HG02943 (cell line): ENCODE results near the gene IL20.

ENCODE experiments used
- ATAC-seq: cut with Tn5 transposase; IDR thresholded peaks from one replicate; pipeline ENCODE4 v1.9.1; 2021; ENCODE audit warnings: mild to moderate bottlenecking, low read depth, moderate library complexity; ENCODE audit not compliant: unreplicated experiment

Gene IL20, protein sequence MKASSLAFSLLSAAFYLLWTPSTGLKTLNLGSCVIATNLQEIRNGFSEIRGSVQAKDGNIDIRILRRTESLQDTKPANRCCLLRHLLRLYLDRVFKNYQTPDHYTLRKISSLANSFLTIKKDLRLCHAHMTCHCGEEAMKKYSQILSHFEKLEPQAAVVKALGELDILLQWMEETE

DNA sequence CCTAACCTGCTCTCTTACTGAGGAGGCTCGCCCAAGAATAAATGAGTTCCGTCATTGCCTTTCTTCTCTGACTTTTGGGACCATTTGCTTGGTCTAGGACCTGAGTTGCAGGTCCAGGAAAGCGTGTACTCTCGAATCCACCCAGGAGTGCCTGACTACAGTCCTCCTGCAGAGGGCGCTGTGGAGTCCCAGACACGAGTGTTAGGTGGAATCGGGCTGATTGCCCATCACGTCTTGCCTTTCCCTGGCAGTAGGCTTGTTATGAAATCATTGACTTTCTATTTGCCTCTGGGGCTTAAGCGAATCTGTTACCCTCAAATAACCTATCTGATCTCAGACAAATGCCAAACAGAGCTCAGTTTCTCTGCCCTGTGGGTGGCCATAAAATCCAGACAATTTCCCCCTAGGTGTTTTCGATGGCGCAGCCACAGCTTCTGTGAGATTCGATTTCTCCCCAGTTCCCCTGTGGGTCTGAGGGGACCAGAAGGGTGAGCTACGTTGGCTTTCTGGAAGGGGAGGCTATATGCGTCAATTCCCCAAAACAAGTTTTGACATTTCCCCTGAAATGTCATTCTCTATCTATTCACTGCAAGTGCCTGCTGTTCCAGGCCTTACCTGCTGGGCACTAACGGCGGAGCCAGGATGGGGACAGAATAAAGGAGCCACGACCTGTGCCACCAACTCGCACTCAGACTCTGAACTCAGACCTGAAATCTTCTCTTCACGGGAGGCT, at the start of gene IL20:
Gene IL20 (plus strand): TSS at position 685 of the 733 bp plus-strand sequence. CDS start 230 bp downstream, outside the sequence.
- no peak for ATAC-seq

DNA sequence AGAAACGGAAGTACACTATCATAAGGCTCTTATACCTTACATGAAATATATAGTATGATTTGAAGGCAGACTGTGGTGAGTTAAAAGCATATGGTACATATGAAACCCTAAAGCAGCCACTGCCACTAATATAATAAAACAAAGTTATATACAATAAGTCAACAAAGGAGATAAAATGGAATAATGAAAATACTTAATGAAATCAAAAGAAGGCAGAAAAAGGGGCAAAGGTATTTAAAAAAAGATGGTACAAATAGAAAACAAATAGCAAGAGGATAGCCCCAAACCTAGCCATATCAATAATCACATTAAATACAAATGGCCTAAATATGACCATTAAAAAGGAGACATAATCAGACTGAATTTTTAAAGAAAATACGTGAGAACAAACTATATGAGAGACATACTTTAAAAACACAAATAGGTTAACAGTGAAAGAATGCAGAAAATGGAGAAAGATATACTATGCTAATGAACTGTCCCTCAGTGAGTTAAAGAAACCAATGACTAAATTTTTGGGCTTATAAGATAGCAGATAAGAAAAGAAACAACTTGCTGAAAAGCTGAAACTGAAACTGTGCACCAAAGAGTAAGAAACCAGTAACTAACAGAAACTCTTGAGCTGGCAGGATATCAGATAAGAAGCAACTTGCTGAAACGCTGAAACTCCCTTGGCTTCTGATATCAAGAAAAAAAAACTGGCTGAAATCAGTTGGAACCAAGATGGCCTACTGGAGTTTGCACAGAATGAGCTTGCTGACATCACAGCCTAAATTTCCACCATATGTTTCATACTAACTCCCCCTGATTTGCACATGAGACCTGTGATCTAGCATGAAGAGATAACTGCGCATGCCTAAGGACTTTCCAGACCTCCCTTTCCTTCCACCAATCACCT, 48.8 kb upstream of the IL20 start:
- peak; percentile 76 for ATAC-seq

DNA sequence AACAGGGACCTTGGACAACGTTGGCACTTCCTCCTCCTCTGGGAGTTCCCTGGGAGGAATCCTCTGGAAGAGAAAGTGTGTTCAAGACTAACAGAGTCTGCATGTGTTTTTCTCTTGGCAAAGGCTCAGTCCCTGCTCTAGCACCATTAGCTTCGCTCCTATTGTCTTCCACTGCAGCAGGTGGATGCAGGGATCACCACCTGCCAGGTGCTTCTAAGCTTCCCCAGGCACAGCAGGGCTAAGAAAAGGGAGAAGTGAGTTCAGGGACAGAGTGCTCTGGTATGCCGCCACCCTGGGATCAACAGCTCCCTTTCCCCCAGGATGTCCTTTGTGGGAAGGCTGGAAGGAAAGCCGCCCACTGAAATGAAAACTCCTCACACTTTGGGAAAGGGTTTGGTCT, 43.9 kb upstream of the IL20 start:
- no peak for ATAC-seq

DNA sequence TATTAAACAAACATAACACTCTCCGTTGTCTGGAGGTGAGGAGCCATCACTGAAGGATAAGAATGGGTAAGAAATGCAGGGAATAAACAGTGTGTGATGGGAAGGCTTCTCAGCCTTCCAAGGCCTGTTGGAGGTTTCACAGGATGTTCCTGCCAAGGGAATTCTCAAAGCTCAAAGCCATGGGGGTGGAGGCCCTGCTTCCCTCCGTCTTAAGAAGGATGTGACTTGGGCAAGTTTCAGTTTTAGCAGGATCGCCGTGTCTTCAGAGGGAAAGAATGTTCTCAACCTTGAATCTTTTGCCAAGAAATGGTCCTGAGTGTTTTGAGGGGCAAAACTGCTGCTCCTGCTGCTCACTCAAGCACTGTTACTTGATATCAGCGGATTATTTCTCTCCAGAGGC, 41.7 kb upstream of the IL20 start:
- ATAC-seq = no peak

DNA sequence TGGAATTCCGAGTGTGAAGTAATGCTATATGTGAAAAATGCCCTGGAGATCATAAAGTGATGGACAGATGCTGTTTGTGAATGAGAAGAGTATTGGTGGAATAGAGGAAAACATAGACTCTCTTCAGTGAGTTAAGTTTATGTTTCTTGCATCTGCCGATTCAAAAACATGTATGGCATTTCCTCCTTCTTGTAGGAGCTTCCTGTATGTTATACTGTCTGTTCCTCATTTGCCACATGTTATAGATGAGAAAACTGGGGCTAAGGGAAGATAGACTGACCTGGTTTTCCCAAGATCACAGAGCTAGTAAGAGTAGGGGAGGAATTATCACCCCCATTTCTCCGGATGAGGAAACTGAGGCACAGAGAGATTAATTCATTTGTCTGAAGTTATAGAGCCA, 41.1 kb upstream of the IL20 start:
- ATAC-seq = no peak

DNA sequence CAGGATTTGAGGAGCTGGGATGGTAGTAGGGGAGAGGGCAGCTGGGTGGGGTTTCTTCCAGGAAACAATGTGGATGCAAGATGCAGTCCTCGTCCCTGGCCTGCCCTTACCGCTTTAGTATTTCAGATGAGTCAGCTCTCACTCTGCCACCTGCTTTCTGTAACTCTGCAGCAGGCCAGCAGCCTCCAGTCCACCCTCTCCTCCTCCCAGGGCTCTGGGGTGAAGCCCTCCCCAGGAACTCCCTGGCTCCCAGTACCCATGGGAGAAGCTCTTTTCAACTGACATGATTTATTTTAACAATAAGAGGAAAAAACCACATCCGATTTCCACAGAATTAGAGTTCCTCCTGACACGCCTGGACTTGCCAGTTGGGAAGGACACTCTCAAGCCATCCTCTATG, 39.0 kb upstream of the IL20 start:
- ATAC-seq = no peak

DNA sequence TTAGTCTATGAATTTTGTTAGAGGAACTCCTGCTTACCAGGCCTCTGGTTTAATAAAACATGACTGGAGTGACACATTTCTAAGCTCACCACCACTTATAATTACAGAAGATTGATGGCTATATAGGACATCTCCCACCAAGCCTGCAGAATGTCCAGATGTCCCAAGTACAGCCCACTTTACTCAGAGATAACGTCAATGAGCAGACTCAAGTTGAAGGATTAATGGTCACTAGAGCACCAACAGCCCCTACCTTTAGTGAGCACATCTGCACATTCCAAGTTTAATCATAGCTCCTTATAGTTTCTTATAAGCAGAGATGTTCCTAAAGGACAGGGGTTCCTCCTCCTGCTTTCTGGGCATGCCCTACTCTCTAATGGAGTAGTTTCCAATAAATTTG, 37.4 kb upstream of the IL20 start:
- ATAC-seq = no peak

DNA sequence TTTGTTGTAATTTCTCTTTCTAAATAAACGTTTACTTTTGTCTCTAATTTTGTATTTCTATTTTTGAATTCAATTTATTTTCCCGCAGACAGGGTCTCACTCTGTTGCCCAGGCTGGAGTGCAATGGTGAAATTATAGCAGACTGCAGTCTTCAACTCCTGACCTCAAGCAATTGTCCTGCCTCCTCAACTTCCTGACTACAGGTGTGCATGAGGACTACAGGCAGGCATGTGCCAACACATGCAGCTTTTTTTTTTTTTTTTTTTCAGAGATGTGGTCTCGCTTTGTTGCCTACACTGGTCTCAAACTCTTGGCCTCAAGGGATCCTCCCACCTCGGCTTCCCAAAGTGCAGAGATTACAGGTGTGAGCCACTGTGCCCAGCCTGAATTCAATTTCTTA, 36.7 kb upstream of the IL20 start:
- no peak for ATAC-seq

DNA sequence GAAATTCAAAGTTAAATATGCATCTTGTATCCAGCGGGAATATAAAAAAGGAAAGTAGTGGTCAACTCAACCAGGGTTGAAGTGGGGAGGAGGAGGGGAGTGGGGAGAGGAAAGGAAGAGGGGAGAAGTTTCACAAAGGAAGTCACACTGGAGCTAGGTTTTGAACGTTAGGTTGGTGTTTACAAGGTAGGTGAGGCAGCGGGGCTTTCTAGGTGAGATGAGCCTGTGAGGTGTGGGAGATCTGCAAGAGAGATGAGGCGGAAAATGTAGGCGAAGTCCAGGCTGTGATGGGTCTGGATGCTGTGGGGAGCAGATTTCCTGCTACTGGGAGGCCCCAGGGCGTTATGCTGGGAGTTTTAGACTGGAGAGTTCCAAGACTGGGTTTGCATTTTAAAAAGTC, 36.1 kb upstream of the IL20 start:
- ATAC-seq = no peak

DNA sequence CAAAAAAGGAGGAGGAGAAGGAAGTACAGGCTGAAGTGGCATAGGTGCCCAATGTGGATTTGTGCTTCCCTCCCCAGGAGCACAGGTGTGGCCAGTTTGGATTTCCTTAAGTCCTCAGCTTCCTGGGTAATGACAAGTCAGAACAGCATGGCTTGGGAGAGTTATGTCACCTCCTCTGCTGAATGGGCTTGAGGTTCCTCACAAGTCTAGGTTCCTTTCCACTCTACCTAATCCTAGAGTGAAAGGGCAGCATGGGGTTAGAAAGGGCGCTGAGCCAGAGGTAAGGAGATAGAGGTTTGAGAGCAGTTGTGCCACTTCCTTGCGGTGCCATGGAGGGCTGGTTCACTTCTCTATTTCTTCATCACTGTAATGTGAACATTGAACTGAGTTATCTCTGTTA, 35.5 kb upstream of the IL20 start:
- no peak for ATAC-seq

DNA sequence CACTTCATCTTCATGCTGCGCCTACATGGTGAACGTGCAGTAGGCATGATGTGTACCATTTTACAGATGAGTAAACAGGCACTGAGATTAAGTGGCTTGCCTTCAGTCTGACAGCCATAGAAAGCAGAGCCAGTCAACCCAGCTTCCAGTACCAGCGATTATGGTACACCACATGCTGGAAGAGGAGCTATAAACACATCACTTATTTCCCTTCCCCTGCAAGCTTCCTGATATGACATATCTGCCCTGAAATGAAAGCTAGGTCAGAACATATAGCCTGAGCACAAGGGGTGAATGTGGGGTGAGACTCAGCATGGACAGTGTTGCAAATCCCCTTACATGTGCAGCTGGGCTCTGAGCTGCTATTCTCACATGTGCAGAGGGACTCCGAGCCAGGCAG, 33.8 kb upstream of the IL20 start:
- no peak for ATAC-seq

DNA sequence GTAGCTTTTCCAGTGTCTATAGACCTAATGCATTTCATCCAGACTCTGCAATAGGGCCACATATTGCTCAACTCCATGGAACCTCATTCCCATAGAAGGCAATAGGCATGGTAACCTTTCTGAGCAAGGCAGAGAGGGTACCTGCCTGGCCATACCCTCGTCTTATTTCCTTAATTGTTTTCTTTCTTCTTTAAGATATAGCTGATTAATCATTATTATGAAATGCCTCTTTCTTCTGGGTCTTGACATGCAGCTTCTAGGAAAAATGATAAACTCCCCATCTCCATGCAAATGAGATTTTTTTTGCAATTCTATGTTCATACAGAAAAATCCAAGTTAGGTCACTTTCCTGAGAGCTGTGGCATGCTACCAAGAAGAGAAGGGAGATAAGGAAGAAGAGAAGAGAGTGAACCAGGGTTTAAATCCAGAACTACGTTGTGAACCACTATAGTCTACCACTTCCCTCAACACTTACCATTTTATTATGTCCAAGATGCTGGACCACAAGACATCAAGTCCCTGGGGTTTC, 33.0 kb upstream of the IL20 start:
- ATAC-seq = no peak

DNA sequence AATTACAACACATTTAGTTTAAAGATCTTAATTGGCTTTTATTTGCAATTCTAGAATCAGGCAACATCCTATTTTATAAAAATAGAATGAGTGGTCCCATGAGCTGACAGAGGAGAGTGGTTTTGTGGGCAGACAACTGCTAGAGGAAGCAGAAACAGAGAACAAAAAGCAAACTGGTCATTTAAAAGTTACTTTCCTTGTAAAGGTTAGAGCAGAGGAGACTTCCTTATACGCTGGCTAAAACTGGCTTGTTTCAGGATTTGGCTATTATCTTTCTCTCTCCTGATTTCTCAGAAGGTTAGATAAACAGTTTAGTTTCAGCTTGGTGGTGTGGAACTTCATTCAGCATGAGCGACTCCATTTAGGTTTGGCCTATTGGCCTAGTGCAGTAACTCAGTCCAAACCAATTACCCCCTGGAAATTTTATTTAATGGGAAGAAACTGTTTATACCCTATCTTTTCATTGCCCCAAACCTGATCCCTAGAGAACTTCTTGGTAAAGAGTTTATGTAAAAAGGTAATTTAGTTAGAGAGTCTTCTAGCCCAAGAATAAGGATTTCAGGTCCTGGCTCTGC, 32.2 kb upstream of the IL20 start:
- no peak for ATAC-seq

DNA sequence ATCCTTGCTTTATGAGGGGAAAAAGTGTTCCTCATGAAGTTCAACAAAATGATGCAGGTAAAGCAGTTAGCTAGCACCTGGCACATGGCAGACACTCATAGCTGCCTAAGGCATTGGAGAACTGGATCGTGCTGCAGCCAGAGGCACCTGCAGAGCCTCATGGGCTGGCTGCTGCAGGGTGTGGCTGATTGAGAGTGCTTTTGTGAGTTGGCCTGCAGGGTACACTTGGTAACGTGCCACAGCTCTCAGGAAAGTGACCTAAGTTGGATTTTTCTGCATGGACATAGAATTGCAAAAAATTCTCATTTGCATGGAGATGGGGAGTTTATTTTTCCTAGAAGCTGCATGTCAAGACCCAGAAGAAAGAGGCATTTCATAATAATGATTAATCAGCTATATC, 31.6 kb upstream of the IL20 start:
- ATAC-seq = no peak

DNA sequence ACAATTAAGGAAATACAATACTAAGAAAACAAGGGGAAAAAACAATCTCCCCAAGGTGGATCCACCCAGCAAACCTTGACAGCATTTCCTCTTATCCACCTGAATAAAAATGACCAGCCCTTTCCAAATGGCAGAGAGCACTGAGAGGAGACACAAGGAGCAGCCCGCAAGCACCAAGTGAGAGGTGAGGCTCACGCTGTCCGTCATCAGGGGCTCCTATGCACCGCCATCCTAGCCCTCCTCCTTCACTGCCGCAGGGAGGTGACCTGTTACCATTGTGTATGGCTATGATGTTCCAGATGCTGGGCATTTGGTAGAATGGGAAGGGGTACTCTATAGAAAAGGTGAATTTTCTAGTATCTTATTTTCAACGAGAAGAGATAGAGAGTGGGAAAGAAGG, 31.2 kb upstream of the IL20 start:
- ATAC-seq = no peak

DNA sequence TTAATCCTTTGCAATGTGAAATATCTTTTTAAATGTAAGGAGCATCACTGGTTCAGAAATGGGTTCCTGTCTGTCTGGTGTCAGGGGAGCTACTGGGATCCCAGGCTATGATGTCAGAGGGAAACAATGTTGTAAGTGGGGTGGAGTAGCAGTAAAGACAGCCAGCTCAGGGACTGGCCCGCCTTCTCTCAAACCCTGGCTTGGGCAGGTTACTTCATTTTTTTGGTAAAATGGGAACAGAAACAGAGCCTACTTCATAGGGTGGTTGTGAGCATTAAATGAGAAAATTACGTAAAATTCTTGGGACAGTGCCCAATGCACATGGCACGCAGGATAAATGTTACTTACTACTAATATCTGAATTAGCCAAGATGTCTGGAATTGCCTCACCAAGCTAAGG, 30.7 kb upstream of the IL20 start:
- ATAC-seq = no peak

DNA sequence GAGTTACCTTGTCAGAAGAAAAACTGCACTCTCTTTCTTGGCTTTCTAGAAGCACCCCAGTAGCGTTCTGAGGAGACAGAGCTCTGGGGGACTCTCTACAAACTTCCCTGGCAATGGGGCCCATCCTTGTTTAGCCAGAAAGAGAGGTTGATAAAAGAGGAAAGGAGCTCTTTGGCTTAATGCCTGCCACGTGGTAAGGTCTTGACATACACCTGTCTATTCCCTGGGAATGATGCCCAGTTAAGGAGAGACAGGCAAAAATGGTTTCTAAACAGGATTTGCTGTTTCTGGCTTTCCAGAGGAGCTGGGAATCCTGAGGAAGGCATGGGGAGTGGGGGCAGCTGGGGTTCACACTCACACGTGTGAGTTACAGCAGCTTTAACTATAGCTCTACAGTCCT, 30.2 kb upstream of the IL20 start:
- ATAC-seq = no peak

DNA sequence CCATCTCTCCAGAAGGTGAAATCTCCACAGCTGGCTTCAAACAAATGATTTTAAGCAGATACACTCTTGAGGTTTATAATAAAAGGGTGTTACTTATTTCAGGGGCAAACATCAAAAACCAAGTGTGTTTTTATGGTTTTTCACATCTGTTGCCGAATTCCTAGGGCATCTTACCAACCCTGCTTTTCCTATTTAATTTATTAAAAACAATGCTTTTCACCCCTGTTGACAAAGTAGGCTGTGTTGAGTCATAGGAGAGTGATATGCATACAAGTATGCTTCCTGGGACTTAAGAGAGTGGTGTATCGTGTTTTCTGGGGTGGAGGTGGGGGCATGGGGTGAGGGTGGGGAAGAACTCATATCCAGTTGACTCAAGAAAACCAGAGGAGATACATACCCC, 29.3 kb upstream of the IL20 start:
- ATAC-seq = no peak

DNA sequence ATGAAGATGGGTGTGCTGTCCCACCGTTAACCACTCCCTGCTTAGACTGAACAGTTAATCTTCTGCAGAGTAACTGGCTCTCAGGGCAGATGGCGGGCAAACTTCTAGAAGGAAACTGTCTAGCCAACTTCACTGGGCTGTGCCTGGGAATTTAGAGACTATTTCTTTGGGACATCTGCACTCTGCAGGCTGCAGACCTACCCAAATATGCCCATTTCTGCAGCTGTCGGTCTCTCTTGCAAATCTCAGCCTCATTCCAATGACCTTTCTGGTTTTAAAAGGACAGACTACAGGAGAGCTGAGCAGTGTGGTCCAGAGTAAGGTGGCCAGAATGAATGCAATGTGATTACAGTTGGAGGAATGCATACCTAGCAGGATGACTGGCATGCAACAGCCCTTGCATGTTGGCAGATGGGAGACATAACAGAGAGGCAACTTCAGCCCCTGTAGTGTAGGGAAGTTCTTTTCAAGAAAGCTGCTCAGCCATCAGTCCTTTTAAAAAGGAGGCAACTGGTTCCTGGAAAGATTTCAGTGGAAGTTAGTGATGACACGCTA, 26.3 kb upstream of the IL20 start:
- no peak for ATAC-seq

DNA sequence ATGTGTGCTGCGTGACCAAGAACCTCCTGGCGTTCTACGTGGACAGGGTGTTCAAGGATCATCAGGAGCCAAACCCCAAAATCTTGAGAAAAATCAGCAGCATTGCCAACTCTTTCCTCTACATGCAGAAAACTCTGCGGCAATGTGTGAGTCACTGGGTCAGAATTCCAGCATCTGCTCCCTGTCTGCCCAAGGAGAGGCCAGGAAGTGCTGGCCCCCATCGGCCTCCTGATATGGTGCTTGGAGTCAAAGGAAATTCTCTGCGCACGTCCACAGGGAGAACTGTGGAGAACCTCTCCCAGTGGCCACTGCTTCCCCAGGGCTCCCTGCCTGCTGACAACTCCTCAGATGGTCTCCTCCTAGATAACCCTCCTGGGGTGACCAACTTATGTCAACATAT, 25.6 kb upstream of the IL20 start:
- ATAC-seq = no peak
